CD4-positive, alpha-beta T cell treated with Interleukin-21 for 1 hour (primary cell): ENCODE measurements around the gene PRDM16.

Experiments
- DNase-seq: peaks from one replicate; pipeline ENCODE4 v3.0.0-alpha.2; 2020

The PRDM16 gene

DNA sequence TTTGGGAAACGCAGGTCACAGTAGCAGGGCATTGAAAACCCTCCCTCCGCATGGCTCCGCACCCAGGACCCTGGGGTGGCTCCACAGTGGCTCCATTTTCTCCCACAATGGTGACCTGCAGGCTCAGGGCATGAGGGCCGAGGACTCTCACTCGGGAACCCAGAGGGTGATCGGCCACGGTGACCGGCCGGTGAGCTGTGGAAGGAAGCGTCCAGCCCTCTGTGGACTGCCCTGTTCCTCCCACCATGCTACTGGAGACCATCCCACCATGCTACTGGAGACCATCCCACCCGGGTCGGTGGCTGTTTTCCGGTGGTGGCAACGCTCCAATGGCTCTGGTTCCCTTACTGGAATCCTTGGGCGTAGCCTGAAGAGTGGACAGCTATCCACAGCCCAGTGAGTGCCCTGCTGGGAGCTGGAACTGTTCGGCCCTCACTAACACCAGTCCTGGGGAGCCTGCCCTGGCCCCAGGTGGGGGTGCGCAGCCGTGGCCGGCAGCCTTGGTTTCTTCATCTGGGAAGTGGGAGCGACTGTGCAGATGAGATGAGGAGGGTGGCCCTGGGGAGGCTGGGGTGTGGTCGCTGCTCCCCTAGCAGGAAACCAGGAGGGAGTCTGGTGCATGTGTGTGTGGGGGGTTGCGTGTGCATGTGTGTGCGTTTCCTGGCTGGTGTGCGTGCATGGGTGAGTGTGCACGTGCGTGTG, 59.6 kb downstream of the PRDM16 start:
- DNase-seq, result no peak

DNA sequence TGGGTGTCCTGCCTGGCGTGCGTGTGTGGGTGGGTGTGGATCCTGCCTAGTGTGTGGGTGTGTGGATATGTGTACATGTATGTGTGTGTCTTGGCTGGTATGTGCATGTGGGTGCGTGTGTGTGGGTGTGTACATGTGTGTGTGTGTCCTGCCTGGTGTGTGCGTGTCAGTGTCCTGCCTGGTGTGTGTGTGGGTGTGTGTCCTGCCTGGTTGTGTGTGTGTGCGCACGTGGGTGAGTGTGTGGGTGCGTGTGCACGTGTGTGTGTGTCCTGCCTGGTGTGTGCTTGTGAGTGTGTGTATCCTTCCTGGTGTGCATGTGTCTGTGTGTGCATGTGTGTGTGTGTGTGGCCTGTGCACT, 60.1 kb downstream of the PRDM16 start:
- no peak for DNase-seq

DNA sequence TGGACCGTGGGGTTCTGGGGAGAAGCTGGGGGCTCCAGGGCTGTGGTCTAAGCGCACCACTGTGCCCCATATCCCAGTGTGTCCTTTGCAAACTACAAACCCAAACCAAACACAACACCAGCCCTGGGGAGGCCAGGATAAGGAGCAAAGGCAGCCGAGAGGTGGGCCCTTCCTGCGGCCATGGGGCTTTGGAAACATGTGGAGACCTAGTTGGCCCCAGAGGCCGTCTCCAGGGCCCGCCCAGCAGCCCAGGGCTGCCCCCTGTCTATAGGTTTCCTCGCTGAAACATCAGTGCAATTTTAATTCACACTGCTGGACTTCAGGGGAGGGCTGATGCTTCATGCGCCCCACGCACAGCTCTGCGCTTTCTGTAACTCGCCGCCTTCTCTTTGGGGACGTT, 61.3 kb downstream of the PRDM16 start:
- DNase-seq, result no peak

DNA sequence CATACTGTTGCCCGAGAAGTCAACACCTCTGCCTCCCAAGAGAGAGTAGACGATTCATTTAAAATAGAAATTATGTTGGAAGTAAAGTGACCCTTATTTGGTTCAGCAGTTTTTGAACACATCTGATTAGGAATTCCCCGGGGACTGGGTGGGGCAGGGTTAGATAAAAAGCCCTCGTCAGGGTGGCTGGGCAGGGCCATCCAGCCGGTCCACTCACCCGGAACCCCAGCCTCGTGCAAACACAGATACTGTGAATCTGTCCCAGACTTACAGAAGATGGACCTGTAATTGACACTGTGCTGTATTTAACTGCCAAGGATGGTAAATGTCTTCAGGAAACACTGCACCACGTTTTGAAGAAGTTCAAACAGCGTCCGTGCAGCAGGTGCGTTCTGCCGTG, 63.7 kb downstream of the PRDM16 start:
- no peak for DNase-seq

DNA sequence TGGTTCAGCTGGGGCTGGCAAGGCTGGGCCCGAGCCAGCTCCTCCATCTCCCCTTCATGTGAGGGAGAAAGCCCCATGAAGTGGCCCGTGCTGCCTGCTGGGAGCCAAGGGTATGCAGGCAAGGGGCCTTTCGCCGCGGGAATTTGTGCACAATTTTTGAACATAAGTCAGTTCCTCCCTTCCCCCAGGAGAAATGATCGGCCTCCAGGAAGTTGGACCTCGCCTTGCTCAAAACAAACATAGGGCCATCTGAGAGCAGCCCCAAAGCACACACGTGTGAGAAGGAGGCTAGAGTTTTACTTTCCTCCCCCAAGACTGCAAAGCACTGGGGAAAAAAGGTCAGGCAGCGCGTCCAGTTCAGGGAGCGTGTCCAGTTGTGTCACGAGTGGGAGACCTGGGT, 64.7 kb downstream of the PRDM16 start:
- no peak for DNase-seq

DNA sequence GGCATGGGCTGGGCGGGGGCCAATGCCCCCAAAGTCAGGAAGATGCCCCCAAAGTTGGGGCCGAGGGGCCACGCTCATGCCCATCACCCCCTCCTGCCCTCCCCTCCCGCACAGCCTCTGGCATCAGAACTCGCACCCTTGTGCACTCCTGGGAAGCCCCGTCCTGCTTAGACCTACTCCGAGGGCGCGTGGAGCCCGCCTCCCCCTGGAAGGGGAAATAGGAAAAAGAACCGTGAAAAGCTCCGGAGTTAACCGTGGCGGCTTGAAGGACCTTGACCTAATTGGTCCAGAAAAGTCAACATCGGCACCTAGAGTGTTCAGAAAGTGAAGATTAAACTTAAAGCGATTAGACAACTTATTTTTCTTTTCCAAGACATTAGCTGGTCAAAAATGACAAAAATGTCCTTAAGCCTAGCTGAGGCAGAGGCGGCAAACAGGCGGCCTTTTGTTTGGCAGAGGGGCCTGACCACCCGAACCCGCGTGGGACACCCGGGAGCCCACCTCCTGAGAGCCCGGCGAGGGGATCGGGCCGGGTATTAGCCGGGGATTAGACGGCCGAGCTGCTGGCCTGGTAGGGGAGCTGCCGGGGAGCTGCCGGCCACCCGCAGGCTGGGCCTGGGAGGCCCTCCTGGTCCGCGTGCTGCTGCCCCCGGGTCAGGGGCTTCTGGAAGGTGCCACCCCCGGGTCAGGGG, 65.5 kb downstream of the PRDM16 start:
- no peak for DNase-seq

DNA sequence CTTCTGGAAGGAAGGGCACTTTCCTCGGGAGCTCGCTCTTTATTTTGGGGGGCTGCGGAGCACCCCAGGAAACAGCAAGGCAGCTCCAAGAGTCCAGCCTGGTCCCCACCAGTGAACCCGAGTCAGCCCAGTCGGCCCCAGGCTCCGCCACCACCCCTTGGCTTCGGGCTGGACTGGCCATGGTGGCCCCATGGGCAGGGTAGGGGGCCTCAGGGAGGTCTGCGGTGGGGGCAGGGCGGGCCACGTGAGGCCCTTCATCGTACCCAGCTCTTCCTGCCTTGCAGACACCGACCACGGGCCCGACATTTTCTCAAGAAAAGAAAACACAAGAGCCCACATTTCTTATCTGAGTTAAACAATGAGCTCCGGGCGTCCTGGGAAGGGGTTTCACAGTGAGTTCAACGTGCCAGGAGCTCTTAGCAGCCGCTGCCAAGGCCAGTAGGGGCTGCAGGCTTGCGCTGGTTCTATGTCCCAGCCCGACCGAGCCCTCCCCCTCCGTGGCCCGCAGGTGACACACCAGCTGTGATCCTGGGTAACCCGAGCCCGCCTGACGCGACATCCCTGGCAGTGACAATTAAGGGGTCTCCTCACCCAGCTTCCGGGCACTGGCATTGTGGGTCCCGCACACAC, 66.2 kb downstream of the PRDM16 start:
- no peak for DNase-seq

DNA sequence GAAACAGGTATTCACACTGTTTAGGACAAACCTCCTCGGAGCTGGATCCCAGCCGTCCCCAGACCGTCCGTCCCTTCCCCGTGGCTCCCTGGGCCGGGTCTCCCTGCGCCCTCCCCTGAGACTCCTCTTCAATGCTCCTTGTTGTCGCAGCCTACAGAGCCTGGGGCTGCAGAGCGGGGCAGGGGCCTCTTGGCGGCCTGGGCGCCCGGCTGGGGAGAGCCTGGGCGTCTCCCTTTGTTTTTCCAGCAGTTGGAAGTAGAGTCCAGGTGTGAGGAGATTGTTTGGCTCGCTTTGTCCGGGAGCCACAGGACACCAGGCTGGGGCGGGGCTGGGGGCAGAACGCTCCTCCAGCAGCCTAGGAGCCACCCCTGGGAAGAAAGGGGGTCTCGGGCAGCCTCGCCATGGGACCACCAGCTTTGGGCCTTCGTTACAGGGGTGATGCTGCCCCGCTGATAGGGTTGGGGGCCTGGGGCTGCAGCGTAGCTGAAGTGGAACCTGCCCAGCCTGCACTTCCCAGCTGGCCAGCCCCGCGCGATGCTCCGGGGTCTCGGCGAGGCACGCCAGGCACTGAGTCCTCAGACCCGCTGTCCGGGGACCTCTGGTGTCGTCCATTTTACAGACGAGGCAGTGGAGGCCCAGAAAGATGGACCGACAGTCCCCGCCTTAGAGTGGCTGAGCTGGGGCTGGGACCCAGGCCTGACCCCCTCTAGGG, 66.9 kb downstream of the PRDM16 start:
- no peak for DNase-seq

DNA sequence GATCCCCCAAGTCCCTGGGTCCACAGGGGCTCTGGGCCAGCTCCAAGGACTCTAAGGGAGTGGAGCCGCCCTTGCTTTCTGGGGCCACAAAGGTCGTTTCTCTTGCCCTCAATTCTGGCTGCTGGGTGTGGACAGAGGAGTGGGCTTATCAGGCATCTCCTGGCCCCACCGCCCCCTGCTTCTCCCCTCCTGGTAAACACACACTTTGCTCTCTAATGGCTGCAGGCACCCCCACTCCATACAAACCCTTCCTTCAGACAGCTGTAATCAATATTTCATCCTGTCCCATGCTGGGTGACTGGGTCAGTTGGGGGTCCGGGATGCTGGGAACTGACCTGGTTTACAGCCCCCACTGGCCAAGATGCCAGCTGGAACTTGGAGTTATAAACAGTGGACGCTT, 67.5 kb downstream of the PRDM16 start:
- DNase-seq, result no peak

DNA sequence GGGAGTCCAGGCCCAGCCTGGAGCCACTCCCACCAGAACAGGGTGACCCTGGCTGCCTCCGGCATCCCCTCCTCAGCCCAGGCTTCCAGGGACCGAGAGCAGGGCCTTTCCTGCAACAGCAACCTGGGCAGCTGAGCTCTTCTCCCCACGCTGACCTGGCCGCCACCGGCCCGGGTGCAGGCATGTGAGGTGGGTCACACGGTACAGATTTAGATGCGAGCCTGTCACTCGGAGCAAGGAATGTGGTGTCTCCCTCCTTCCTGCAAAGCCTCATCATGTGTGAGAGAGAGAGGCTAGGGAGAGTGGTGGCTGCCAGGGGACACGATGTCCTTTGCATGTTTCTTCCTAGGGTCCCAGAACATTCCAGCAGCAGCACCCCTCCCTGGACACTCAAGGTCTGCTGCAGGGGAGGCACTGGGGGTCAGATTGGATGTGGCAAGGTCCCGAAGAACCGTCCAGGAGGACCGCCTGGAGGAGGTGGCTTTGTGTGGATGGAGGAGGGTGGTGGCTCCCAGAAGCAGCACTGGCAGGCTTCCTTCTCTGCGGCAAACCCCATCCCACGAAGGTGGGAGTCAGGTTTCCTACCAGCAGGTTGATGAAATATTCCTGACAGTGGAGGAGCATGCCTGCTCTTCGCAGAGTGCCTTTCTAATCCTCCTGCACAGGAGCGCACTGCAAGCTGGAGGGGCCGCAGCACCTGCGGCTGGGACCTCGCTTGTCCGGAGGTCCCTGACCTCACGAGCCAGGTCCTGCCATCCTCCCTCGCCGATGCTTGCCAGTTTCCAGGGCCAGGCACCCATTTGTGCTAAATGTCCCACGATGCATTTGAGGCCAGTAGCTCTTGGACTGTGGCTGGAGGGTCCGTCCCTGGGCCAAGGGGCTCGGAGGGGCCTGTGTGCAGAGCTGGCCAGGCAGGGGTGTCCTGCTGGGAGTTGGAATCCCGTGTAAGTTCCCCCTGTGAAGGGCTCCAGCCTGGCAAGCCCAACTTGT, 68.4 kb downstream of the PRDM16 start:
- DNase-seq, result no peak

DNA sequence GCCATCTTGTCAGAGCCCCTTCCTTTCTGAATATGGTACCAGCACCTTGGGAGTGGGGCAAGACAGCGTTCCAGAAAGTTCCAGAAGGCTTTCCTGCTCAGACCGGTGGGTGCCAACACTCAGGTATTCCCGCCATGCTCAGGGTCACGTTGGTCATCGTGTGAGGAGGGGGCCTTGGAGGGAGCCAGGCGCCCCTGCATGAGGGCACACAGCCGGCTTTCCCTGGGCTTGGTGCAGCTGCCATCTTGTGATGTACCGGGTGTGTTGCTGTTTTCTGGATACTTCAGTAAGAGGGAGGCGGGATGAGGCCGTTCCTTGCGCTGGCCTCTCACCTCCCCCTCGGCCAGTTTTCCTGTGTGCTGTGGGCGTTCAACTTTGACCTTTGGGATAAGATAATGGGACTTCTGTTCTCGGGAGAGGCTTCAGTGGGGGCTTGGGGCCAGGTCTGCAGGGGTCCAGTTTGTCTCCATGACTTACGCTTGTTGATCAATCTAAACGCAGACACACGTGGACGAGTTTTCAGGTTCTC, 69.7 kb downstream of the PRDM16 start:
- no peak for DNase-seq

DNA sequence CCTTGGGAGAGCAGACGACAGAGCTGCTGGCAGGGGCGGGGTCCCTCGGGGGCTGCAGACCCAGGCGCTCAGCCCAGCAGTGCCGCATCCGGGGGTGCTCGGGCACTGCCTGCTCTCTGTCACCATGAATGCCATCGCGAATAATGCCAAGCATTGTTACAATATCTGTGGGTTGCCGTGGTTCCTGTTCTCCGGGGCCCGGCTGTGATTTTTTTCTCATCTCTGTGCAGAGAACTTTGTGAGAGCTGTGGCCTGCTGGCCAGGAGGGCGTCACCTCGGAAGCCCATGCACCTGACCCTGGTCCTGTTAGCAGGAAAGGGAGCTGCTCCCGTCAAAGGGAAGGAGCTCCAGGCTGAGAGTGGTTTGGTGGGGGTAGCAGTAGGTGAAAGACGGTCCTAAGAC, 70.4 kb downstream of the PRDM16 start:
- no peak for DNase-seq

DNA sequence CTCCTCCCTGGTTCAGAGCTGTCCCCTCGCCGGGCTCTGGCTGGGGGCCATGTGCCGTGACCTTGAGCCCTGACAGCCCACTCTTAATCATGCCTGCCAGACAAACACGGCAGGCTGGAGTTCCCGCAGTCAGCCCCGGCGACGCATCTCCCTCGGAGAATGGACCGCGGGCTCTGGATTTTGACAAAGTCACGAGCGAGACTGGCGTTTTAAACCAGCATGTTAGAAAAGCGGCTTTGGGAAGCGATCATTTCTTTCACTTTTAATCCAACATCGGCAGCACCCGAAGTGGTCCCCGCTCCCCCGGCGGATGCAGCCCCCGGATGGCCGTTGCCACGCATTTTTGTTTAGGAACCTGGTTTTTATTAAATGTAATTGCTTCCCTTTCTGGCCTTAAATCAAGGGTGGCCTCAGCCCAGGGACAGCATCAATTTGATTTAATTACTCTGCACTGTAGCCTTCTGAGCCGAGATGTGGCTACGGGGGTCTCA, 70.9 kb downstream of the PRDM16 start:
- DNase-seq, result no peak

DNA sequence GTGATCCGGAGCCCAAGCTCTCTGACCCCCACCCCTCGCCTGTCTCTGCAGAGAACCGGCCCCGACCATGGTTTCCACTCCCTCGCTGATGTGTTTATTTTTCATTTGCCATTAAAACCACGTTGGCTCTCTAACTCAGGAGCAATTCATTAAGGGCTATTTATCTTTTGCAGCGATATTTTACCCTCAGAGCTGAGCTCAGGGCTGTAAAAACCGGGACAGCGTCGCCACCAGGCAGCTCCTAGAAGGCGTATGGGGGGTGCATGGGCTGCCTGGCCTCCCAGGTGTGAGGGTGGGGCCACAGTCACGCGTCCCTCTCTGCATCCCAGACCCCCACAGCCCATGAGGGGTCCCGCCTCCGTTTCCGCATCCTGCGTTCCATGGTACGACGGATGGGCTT, 71.4 kb downstream of the PRDM16 start:
- DNase-seq, result no peak

DNA sequence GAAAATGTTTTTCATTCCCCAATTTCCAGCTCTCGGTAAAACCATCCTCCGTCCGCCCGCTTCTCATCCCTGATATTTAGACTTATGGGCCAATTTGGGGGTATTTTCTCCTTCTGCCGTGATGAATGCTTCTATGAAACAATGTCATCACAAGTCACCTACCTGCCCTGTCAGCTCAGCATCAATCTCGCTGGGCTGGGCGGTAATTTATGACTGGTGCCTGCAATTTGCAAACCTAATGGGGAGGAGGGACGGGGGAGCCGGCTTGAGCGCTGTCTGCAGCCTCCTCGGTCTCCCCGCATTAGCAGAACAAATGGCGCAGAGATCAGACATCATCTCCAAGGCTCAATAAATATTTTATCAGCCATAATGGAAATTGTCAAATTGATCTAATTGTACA, 72.1 kb downstream of the PRDM16 start:
- no peak for DNase-seq

DNA sequence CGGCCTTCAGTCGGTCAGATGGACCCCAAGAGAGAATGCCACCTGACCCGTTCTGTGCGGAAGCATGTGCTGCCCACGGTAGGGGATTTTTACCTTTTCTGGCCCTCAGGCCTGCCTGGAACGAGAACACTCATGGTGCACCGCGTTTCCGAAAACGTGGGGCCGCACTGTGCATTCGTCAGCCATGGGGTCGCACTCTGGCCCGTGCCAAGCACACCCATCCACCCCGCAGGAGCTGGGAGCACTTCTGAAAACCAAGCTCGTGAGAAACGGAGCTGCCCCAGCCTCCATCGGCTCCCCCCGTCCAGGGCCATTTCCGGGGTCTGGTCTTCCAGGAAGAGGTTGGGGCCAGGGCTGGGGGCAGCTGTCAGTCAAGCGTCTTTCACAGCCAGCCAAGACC, 72.8 kb downstream of the PRDM16 start:
- DNase-seq, result no peak

DNA sequence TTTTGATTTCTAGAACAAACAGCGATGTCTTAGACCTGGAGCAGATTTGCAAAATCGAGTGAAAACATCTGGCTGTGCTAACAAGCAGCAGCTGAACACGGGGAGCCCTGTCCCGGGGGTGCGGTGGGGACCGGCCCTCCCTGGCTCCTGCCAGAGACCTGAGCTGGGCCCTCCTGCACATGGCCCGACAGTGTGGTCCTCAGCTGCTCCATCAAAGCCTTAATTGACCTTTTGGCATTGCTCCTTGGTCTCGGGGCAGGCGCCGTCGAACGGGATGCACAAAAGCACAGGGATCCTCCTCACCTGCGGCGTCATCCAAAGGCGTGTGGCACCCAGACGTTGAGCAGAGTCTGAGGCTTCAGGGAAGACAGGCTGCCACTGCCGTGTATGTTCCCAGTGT, 73.2 kb downstream of the PRDM16 start:
- DNase-seq, result no peak

DNA sequence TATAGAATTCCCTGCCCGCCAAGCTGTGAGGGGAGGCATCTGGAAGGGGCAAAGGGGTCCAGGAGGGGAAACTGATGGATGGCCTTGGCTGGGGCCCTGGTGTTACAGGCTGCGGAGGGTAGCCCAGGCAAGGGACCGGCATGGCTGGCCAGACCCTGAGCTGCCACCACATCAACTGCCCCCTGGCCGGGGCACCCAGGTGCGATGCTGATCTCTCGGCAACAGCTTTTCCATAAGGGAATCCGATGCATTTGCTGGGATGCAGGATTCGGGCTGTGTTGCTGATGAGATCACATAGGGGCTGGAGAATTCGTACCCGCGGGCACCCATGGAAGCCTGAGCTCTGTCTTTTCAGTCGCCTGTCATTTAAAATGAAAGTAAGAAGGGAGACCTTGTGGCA, 73.7 kb downstream of the PRDM16 start:
- no peak for DNase-seq

DNA sequence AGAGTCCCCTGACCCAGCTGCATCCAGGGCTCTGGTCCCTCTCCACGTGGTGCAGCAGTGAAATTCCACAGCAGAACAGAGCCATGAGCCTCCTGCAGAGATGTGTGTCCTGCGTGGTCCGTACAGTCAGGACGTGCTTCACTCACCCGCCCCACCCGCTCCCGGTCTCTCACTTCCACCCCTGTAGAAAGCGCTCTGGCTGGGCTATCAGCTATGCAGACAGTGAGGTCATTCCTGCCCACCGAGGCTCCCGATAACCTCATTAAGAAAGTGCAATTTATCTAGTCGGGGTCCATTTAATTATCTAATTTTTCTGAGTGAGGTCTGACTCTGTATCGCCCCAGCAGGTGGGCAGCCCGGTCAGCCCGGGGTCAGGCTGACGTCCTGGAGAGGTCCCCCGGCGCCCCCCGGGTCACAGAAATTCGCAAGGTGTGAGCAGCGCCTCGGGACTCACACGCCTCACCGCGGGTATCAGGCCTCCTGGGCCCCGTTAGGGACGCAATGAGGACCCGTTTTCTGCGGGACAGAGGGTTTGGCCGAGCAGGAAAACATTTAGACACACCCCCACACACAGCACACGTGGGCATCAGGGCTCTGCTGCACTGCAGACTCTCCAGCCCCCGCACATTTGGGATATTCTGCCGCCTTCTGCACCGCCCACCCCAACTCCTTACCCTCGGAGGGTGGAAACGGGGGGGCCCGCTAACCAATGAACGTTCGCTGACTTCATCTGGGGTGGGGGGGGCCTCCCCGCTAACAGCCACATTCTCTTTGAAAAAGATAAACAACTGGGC, 76.7 kb downstream of the PRDM16 start:
- DNase-seq, result no peak

DNA sequence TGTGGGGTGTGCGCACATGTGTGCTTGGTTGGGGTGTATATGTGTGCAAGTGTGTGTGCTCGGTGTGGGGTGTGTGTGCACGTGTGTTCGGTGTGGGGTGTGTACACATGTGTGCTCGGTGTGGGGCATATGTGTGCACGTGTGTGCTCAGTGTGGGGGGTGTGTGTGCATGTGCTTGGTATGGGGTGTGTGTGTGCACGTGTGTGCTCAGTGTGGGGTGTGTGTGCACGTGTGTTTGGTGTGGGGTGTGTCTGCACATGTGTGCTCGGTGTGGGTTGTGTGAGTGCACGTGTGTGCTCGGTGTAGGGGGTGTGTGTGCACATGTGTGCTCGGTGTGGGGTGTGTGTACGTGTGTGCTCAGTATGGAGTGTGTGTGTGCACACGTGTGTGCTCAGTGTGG, 77.5 kb downstream of the PRDM16 start:
- DNase-seq, result no peak

DNA sequence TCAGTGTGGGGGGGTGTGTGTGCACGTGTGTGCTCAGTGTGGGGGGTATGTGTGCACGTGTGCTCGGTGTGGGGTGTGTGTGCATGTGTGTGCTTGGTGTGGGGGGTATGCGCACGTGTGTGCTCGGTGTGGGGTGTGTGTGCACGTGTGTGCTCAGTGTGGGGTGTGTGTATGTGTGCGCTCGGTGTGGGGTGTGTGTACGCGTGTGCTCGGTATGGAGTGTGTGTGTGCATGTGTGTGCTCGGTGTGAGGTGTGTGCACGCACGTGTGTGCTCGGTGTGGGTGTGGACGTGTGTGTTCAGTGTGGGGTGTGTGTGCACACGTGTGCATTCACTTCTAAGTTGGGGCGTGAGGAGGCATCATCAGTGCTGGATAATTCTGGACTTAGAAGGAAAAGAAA, 77.9 kb downstream of the PRDM16 start:
- DNase-seq, result no peak
